Gastroesophageal sphincter (tissue), 3 donors: ENCODE measurements around the gene ZNF280D.

Experiments
- CTCF ChIP-seq, 4 experiments: fragments of 200-600 bp in 2 of 4; fragments of 450-650 bp in 2 of 4; sonication (generic) in 1 of 4; IDR thresholded peaks; one replicate each; pipeline ENCODE4 v1.5.1; 2017 to 2019; ENCODE audit warnings: antibody characterized with exemption in 4 of 4, mild to moderate bottlenecking in 2 of 4, moderate library complexity in 2 of 4
- EP300 ChIP-seq: sonication (generic); formaldehyde crosslinking; IDR thresholded peaks from one replicate; pipeline ENCODE4 v1.6.1; 2017; ENCODE audit warnings: antibody characterized with exemption, mild to moderate bottlenecking
- POLR2A ChIP-seq, 2 donors: fragments of 450-650 bp; IDR thresholded peaks; one replicate each; pipeline ENCODE4 v1.6.1; 2017; ENCODE audit warnings: antibody characterized with exemption in 2 of 2, mild to moderate bottlenecking in 2 of 2, moderate library complexity in 1 of 2

- TF ChIP-seq CTCF (IDR thresholded peaks at IDR 0.05) (no peak), POLR2A (IDR thresholded peaks at IDR 0.05) (no peak), EP300 (no peak)
Observed at GRCh38 chr15:56752986-56753385, 19.7 kb upstream of the ZNF280D start.
